DOHH2 (cell line): ENCODE measurements around the gene MYCBP2.

ENCODE experiments used
- CTCF ChIP-seq: fragments of 200-600 bp; sonication (generic); IDR thresholded peaks from one replicate; pipeline ENCODE4 v1.5.1; 2014; ENCODE audit warnings: antibody characterized with exemption, mild to moderate bottlenecking, low read depth, low read length; ENCODE audit not compliant: poor library complexity, severe bottlenecking
- EZH2phosphoT487 ChIP-seq: fragments of 200-600 bp; sonication (generic); IDR thresholded peaks from 2 replicates; pipeline ENCODE4 v1.6.1; 2017; ENCODE audit warnings: borderline replicate concordance, mild to moderate bottlenecking, antibody characterized with exemption, low read length, moderate library complexity, mixed read lengths

- TF ChIP-seq CTCF (no peak), EZH2phosphoT487 (no peak)
Observed at GRCh38 chr13:77351315-77351714, 24.4 kb upstream of the MYCBP2 start.
